Motor neuron (in vitro differentiated cells): ENCODE results near the gene ZBTB38. TPM values are rescaled to one million over a fixed set of nuclear protein-coding genes. Genes with fewer than 3 reads are reported as not detected.

ENCODE experiments used
- ATAC-seq, 8 experiments: fragments of 200-7000 bp; cut with Tn5 transposase; replicated peaks in 6 of 8; 2 replicates each; pipeline ENCODE4 v1.8.0; 2021; ENCODE audit warnings: mild to moderate bottlenecking in 8 of 8, moderate library complexity in 8 of 8
- H3K27ac ChIP-seq, 2 donors: fragments of 250-450 bp; sonication (Bioruptor Pico); 2 replicates each; pipeline ENCODE4 v1.9.0; 2021; ENCODE audit warnings: antibody characterized with exemption in 2 of 2, mild to moderate bottlenecking in 2 of 2, moderate library complexity in 1 of 2
- H3K4me1 ChIP-seq, 2 donors: fragments of 250-450 bp; sonication (Bioruptor Pico); replicated peaks in 1 of 2; 2 replicates each; pipeline ENCODE4 v1.6.1; 2021; ENCODE audit warnings: antibody characterized with exemption in 2 of 2, mild to moderate bottlenecking in 2 of 2, moderate library complexity in 1 of 2
- H3K4me3 ChIP-seq, 5 donors: fragments of 250-450 bp; sonication (Bioruptor Pico); 2 replicates each; pipeline ENCODE4 v1.9.0; 2021; ENCODE audit warnings: antibody characterized with exemption in 5 of 5, mild to moderate bottlenecking in 5 of 5, moderate library complexity in 4 of 5
- WGBS, 10 experiments: fragments of 450-650 bp; shearing (Covaris generic); methylation state at CpG; one replicate each; pipeline ENCODE4 v1.0.0; 2022; 5-methylcytosine and 5-hydroxymethylcytosine counted together
- in situ Hi-C, 9 experiments: fragments of 400-800 bp; cut with MboI; loops; one replicate each; pipeline ENCODE4 v1.15.0; 2021; ENCODE audit warnings: low sequenced_read_pairs in 9 of 9, low pct_unique_long_range_greater_than_20kb in 2 of 9; ENCODE audit not compliant: unreplicated experiment in 9 of 9
- total RNA-seq, 8 experiments: library from RNA; unstranded; fragments of 300-600 nt; gene quantifications; 2 replicates each; pipeline versions ENCODE4 v1.2.3 to v1.2.4, GENCODE V29; 2022

Gene ZBTB38
- total RNA-seq, 8 experiments from 2014 or later, result 11.4 to 87.6 (median 30.9) TPM

DNA sequence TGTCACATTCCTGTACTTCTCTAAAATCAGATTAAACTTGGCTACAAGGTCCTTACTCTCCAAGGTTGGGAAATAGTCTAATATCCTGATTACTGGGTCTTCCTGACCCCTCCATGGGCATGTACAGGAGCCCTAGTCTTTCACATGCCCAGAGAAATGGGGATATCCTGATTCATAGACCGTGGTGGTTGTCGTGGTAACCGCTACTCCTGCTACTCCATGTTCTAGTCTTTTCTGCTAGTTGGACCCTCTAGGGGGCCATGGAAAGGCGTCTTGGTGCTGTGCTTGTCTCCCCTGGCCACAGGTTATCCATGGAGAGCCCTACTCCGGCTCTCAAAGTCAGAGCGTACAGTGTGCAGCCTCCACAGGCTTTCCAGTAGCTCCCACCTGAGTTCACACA, 13.1 kb upstream of the ZBTB38 start:
- Histone ChIP-seq H3K4me1 (peaks cover 3 to 9% of the 10 kb centered on the region in 2 donors), H3K4me3 (no peak overlapping the region), H3K27ac (no peak overlapping the region)
- in situ Hi-C loops, result no loop called here
- 62 to 100% (median 80%) methylated on average over 1 to 5 of the region's 6 CpGs; no CpG with 5 or more reads in 3 of the 10 experiments for WGBS, 10 experiments
- no peak for ATAC-seq

DNA sequence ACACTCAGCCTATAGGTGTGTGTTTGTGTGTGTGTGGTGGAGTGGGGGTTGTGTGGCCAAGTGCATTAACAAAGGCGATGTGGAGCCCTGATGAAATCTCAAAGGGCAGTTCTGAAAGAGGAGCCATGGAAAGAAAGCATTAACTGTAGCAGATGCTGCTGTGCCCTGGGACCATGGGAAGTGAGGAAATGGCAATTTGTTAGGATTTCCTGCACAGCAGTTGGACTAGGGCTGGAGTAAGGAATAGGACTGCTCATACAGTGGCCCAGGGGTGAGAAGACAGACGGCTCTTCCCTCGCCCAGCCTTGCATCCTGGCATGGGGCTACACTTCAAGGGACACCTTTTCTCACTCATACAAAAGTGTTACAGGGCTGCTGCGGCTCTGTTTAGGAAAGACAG, 12.3 kb upstream of the ZBTB38 start:
- Histone ChIP-seq H3K4me3 (no peak overlapping the region), H3K27ac (no peak overlapping the region), H3K4me1 (peaks cover 3 to 9% of the 10 kb centered on the region in 2 donors)
- ATAC-seq, result peak in 3 of 8 experiments; percentile 18 to 41 (median 26)
- in situ Hi-C loops, result no loop called here
- WGBS, 10 experiments, result 69 to 100% methylated on average over 1 to 4 of the region's 4 CpGs; no CpG with 5 or more reads in 8 of the 10 experiments

DNA sequence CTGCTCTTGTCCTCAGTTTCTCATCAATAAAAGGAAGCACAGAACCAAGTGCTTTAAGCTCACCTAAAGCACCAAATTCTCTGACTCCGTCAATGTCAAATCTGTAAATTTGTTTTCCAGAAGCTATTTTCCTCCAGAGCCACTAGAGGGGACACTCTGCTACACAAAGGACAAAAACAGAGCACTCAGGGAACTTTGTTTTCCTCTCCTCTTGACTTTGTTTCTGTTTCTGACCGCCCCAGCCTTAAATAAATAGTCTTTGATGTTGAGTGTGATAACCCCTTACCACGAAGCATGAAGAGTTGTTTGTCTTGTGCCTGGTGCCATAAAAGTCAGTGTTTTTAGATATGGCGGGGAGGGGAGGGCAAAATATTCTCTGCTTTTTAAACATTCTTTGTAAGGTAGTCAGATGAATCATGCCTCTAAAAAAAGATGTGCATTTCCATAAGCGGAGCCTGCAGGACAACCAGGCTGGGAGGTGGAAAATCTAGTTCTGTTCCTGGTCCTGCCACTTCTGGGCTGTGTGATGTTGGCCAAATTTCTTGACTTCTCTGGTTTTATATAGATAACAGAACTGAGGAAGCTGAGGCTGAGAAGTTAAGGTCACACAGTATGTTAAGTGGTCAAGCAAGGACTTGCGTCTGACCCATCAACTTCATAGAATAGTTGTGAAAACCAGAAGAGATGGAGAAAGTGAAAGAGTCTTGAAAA, 7.3 kb upstream of the ZBTB38 start:
- Histone ChIP-seq H3K4me1 (peaks cover 0 to 5% of the 10 kb centered on the region in 2 donors), H3K27ac (no peak overlapping the region), H3K4me3 (no peak overlapping the region)
- 15 to 60% (median 42%) methylated on average over 2 to 6 of the region's 6 CpGs; no CpG with 5 or more reads in 2 of the 10 experiments for whole genome bisulfite sequencing, 10 experiments
- peak in 5 of 8 experiments; percentile 28 to 93 (median 88) for ATAC-seq
- in situ Hi-C loops, result no loop called here

DNA sequence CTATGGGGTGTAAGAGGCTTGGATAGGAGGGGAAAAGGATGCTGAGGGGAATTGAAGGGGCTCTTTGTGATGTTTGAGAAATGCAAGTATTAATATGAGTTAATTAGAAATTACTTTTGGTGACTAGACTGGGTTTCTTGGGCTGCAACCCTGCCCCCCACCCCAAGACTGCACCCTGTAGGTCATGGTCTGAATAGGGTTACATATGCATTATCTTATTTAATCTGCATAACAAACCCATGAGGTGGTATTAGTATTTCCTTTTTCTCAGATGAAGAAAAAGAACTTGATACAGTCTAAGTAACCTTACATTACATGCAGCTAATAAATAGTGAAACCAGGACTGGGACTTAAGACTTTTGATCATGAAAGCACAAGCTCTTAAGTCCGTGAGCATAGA, 5.6 kb upstream of the ZBTB38 start:
- no peak overlapping the region for H3K27ac ChIP-seq
- no peak for ATAC-seq
- 80 to 100% (median 100%) methylated on average over 1 of the region's 1 CpG; no CpG with 5 or more reads in 1 of the 10 experiments for WGBS, 10 experiments
- H3K4me1 ChIP-seq, result peaks cover 1 to 10% of the 10 kb centered on the region in 2 donors
- H3K4me3 ChIP-seq, result no peak overlapping the region
- in situ Hi-C loops, result no loop called here

DNA sequence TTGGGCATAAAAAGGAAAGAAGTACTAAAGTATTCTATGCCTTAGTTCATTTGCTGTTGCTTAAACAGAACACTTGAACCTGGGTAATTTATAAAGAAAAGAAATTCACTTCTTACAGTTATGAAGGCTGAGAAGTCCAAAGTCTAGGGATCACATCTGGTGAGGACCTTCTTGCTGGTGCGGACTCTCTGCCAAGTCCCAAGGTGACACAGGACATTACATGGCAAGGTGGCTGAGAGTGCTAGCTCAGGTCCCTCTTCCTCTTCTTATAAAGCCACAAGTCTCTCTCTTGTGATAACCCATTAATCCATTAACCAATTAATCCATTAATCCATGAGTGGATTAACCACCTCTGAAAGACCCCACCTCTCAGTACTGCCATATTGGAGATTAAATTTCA, 3.1 kb upstream of the ZBTB38 start:
- H3K27ac ChIP-seq, result no peak overlapping the region
- 89 to 100% (median 100%) methylated on average over 1 of the region's 1 CpG; no CpG with 5 or more reads in 2 of the 10 experiments for WGBS, 10 experiments
- peaks cover 14 to 31% of the 10 kb centered on the region in 2 donors for H3K4me1 ChIP-seq
- in situ Hi-C loops, result no loop called here
- H3K4me3 ChIP-seq, result no peak overlapping the region
- no peak for ATAC-seq

DNA sequence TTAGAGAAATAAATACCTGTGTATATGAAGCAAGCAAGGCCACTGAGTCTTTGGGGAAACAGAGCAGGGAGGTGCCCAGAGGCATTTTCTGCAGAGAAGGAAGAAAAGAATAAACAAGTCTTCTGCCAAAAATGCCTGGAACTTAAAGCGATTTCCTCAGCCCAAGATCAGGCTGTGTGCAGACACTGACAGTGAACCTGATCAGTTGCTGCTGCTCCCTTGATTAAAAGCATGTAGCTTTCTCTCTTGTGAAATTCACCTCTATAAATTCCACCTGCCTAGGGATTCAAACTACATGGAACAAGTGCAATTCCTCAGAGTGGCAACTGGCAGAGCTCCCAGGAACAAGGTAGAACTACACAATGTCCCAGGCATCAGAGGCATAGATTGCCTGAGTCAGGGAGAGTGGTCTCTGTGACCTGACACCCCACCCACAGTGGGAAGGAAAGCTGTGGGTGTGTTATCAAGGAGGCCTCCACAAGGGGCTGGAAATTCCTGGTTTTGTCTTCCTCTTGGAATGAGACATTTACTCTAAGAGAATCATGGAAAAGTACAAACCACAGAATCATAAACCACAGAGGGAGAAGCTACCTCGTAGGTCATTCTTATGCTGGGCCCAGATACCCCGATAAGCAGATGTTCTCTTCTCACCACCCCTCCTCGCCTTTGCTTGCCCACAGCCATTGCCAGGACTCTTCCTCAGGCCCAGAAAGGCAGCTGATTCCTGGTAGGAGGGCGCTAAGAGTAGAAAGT, 1.8 kb upstream of the ZBTB38 start:
- H3K4me3 ChIP-seq, result no peak overlapping the region
- H3K4me1 ChIP-seq, result peaks cover 14 to 33% of the 10 kb centered on the region in 2 donors
- in situ Hi-C loops, result no loop called here
- 0 to 100% (median 55%) methylated on average over 1 to 5 of the region's 5 CpGs; no CpG with 5 or more reads in 2 of the 10 experiments for WGBS, 10 experiments
- ATAC-seq, result peak in 3 of 8 experiments; percentile 1 to 10 (median 2)
- no peak overlapping the region for H3K27ac ChIP-seq

DNA sequence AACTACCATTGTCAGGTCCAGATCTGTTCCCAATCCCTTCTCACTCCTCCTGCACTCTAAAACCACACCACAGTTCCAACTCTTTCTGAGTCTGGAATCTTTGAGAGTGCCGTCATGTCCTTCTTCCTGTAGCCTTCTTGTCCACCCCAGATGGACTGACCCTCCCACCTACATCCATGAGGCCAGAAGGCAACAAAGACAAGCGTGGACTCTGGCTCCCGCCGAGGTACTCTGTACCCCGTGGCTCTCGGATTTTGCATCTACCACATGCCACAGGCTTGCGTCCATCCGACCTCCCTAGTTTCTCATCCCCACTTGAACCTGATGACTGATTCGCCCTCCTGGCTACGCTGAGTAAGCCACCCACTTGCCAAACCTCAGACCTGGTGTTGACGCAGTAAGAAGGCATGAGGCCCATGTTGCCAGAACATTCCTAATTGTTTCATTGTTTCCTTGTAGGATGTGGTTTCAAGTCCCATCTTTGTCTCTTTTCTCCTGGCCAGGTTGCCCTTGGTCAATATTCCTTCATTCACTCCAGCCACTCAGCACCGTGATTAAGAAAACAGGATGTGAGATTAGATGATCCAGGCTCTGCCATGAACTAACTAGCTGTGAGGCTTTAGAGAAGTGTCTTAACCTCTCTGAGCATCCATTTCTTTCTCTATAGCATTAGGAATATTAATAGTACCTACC, 1.1 kb upstream of the ZBTB38 start:
- H3K27ac ChIP-seq, result no peak overlapping the region
- H3K4me3 ChIP-seq, result no peak overlapping the region
- ATAC-seq, result peak in 1 of 8 experiments; percentile 1
- peaks cover 14 to 33% of the 10 kb centered on the region in 2 donors for H3K4me1 ChIP-seq
- in situ Hi-C loops, result no loop called here
- WGBS, 10 experiments, result 20 to 100% (median 89%) methylated on average over 1 to 11 of the region's 12 CpGs

DNA sequence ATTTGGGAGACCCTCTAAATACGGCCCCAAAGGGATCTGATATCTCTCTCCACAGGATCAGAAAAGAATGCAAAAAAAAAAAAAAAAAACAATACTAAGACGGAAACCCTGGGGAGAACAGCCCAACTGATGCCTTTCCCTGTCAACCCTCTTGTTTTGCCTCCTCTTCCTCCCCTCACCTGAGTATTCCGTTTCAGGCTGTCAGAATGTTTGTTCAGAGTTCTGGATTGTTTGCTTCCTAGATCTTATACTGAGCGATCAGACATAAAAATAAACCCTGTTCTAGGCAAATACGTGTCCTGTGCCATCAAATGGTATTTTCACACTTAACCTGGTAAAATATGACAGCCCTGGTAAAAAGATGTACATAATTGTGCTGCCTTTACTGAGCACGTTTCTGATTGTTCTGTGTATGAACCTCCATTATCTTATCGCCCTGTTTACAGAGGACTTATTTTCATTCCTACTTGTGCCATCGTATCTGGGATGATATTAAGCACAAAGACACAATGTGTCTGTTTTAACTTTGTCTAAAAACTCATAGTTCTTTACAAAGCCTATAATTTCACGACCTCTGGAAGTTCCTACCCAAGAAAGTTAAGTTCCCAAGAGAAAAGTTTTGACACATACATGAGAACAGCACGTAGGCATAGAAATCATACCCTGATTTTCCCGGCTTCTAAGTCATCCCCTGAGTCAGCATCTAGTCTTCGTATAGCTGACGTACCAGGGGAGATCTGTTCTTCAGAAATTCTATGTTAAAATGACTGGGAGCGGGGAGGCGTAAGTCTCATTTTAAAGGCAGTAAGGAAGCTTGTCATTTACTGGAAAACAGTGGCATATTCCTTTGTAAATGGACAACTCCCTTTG, 856 bp downstream of the ZBTB38 start:
- H3K27ac ChIP-seq, result peak overlapping the region; percentile 82 to 91
- 86 to 96% (median 93%) methylated on average over 8 to 14 of the region's 15 CpGs for WGBS, 10 experiments
- in situ Hi-C loops, result no loop called here
- no peak for ATAC-seq
- H3K4me3 ChIP-seq, result peak overlapping the region in 1 of 5 donors; percentile 15
- H3K4me1 ChIP-seq, result peaks cover 18 to 33% of the 10 kb centered on the region in 2 donors

DNA sequence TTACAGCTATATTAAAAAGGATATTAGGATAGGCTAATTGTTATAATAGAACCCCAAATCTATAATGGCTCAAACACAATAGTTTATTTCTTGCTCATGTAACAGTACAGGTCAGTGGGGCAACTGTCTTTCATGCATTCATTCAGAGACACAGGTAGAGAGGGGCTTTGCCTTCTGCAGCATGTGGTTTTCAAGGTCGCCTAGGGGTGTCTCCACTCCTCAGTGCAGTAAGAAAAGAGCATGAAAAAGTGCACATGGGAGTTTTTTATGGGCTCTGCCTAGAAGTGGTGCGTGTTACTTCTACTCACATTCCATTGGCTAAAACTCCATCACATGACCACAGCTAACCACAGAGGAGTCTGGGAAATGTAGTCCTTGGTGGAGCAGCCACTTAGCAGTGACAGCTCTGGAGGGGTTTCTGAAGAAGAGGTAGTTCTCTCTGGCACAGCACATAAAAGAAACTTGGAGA, 1.8 kb downstream of the ZBTB38 start:
- WGBS, 10 experiments, result 0 to 60% (median 33%) methylated on average over 1 to 2 of the region's 2 CpGs; no CpG with 5 or more reads in 3 of the 10 experiments
- Histone ChIP-seq H3K27ac (no peak overlapping the region), H3K4me3 (no peak overlapping the region), H3K4me1 (peaks cover 18 to 33% of the 10 kb centered on the region in 2 donors)
- peak; percentile 42 to 95 (median 66) for ATAC-seq
- in situ Hi-C loops, result no loop called here

DNA sequence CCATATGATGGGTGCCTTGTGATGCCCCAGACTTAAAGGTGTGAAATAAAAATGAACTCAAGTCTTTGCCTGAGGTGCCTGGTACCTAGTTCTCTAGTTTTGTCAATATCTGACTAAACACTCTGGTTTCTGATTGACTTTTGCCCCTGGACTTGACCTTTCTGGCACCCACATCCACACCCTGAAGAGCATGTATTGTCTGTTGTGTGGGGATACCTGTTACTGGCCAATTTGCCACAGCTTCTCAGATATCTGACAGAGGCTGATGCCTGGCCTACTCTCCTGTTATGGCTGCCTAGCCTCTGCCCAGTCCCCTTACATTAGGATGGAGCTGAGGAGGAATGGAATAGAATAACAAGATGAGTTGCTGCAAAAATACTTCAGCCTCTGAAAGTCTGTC, 3.6 kb downstream of the ZBTB38 start:
- Histone ChIP-seq H3K4me3 (no peak overlapping the region), H3K4me1 (peaks cover 18 to 28% of the 10 kb centered on the region in 2 donors), H3K27ac (no peak overlapping the region)
- in situ Hi-C loops, result no loop called here
- no peak for ATAC-seq

DNA sequence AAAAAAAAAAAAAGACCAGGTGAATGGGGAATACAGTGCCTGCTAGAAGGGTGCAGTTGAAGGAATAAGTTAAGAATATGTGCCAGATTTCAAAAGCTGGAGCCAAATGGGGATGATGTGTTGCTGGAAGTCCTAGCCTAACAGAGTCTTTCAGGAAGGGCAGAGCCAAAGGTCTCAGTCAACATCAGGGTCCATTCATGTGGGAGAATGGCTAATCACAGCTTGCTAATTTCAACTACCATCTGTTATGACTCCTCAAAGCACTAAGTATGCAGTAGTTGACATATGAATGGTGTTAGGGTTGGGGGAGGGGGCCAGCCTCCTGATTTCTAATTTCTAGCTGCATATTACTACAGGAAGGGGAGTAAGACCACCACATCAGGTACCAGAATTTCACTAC, 4.4 kb downstream of the ZBTB38 start:
- Histone ChIP-seq H3K4me3 (no peak overlapping the region), H3K4me1 (peaks cover 18 to 24% of the 10 kb centered on the region in 2 donors), H3K27ac (no peak overlapping the region)
- ATAC-seq, result no peak
- in situ Hi-C loops, result no loop called here

DNA sequence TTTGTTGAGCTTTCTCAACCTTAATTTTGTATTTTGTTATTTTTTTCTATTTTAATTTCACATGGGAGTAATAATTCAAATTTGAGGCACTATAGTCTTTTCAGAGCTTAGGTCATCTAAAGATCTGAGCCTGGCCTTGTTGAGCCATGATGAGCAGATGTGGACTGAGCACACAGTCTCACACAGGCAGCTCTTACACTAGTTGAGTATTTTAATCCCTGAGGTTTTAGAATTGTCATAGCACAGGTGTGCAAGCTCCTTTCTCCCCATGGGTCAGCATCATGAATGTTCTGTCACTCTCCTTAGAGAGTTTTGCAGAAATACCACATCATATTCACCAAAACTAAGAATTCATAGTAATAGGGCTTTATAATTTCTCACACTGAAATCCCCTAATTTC, 4.9 kb downstream of the ZBTB38 start:
- ATAC-seq, result no peak
- Histone ChIP-seq H3K4me1 (peaks cover 12 to 18% of the 10 kb centered on the region in 2 donors), H3K4me3 (no peak overlapping the region), H3K27ac (no peak overlapping the region)
- in situ Hi-C loops, result no loop called here
